Heart left ventricle (tissue), 13 donors: ENCODE measurements around the gene SMARCA1.

Source experiments
- POLR2A ChIP-seq, 2 donors: fragments of 450-650 bp; IDR thresholded peaks; one replicate each; pipeline ENCODE4 v1.6.1; 2017; ENCODE audit warnings: antibody characterized with exemption in 2 of 2, mild to moderate bottlenecking in 2 of 2, moderate library complexity in 2 of 2
- TF ChIP-seq, protein P1 (sequence below), 12 donors: fragments of 200-600 bp; sonication (generic) in 4 of 12; IDR thresholded peaks; one replicate each; pipeline versions ENCODE4 v1.5.0 to v1.8.0; 2018 to 2022; ENCODE audit warnings: antibody characterized with exemption in 12 of 12, mild to moderate bottlenecking in 5 of 12
- donor health status: ischemic (EF 13 %, LVEDD 7.1; RV severe dilation, severe dysfunction).
- donor health status: DM: no; HTN: yes; CAD: no.
- donor health status: DM: no; HTN: no; CAD: no.
- donor health status: ischemic (EF 25% LVEDD 6.9; RV normal size, moderate dysfunction).
- donor health status: ischemic (EF 25% LVEDD 5.7; RV mildly dilated, moderate dysfunction).
- donor health status: ischemic (EF 35%, LVEDD 5.7; RV mildly dilated, moderate dysfunction).
- donor health status: nonischemic (EF 11% LVEDD 7.7; RV severe dilation, severe dysfunction).
- donor health status: DM: yes; HTN: yes; CAD: no.
- donor health status: PGD.
- donor health status: ischemic (EF 29% LVEDD 5.4; RV normal size, mild dysfunction).
- donor health status: nonischemic (EF 23%, LVEDD 6.1; RV moderate dilation, normal function).

DNA sequence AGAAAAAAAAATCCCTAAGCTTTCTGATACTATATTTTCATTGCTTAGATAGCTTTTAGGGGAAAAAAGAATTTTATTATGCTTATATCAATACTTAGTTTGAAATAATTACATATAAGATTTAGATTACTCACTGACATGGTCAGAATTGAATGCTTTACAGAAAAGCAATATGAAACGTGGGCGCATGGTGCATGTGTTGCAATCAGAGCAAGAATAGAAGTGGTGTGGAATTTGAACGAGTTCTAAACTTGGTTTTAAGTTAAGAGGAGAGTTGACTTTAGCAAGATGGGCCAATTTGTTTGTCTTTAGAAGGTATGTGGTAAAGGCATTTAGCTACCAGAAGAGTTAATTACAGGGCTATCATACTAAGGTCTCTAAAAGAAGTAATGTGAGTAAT is 38.2 kb upstream of the SMARCA1 start:
- TF ChIP-seq, protein P1, sequence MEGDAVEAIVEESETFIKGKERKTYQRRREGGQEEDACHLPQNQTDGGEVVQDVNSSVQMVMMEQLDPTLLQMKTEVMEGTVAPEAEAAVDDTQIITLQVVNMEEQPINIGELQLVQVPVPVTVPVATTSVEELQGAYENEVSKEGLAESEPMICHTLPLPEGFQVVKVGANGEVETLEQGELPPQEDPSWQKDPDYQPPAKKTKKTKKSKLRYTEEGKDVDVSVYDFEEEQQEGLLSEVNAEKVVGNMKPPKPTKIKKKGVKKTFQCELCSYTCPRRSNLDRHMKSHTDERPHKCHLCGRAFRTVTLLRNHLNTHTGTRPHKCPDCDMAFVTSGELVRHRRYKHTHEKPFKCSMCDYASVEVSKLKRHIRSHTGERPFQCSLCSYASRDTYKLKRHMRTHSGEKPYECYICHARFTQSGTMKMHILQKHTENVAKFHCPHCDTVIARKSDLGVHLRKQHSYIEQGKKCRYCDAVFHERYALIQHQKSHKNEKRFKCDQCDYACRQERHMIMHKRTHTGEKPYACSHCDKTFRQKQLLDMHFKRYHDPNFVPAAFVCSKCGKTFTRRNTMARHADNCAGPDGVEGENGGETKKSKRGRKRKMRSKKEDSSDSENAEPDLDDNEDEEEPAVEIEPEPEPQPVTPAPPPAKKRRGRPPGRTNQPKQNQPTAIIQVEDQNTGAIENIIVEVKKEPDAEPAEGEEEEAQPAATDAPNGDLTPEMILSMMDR (IDR thresholded peaks at IDR 0.05) = no peak
- TF ChIP-seq POLR2A (IDR thresholded peaks at IDR 0.05) = no peak
